Neural cell (in vitro differentiated cells): ENCODE results near the gene ENDOV. TPM values are rescaled to one million over a fixed set of nuclear protein-coding genes. Genes with fewer than 3 reads are reported as not detected.

ENCODE experiments used
- H2AFZ ChIP-seq: fragments of 200-600, 300-800 bp; sonication (generic), shearing (Covaris generic); 2 replicates; pipeline ENCODE4 v1.6.0; 2014; ENCODE audit warnings: low read depth, mild to moderate bottlenecking, antibody characterized with exemption, low read length, moderate library complexity
- H3F3A ChIP-seq: fragments of 200-600 bp; shearing (Covaris generic); 2 replicates; pipeline ENCODE4 v1.6.1; 2016; ENCODE audit warnings: mild to moderate bottlenecking, moderate library complexity, mixed read lengths, antibody characterized with exemption, low read length; ENCODE audit not compliant: insufficient read depth, poor library complexity, severe bottlenecking
- H3K27ac ChIP-seq: fragments of 200-600, 300-800 bp; sonication (generic), shearing (Covaris generic); 2 replicates; pipeline ENCODE4 v1.5.1; 2014; ENCODE audit warnings: mild to moderate bottlenecking, low read length, moderate library complexity
- H3K27me3 ChIP-seq: fragments of 300-800, 200-600 bp; sonication (generic), shearing (Covaris generic); 2 replicates; pipeline ENCODE4 v1.6.0; 2014; ENCODE audit warnings: mild to moderate bottlenecking, low read depth, low read length, moderate library complexity; ENCODE audit not compliant: insufficient read depth
- H3K36me3 ChIP-seq: fragments of 300-800, 200-600 bp; sonication (generic), shearing (Covaris generic); 2 replicates; pipeline ENCODE4 v1.5.1; 2014; ENCODE audit warnings: mild to moderate bottlenecking, antibody characterized with exemption, low read length, moderate library complexity; ENCODE audit not compliant: insufficient read depth
- H3K4me2 ChIP-seq: fragments of 300-800, 200-600 bp; sonication (generic), shearing (Covaris generic); 2 replicates; pipeline ENCODE4 v1.6.0; 2014; ENCODE audit warnings: mild to moderate bottlenecking, low read length
- H3K4me3 ChIP-seq: fragments of 300-800, 200-600 bp; sonication (generic), shearing (Covaris generic); 2 replicates; pipeline ENCODE4 v1.5.1; 2014; ENCODE audit warnings: mild to moderate bottlenecking, low read length, moderate library complexity
- H3K79me2 ChIP-seq: fragments of 200-600 bp; shearing (Covaris generic); replicated peaks from 2 replicates; pipeline ENCODE4 v1.6.0; 2014; ENCODE audit warnings: mild to moderate bottlenecking, low read length, moderate library complexity; ENCODE audit not compliant: insufficient read depth
- H3K9ac ChIP-seq: fragments of 300-800, 200-600 bp; sonication (generic), shearing (Covaris generic); 2 replicates; pipeline ENCODE4 v1.6.1; 2016; ENCODE audit warnings: mild to moderate bottlenecking, low read length, mixed read lengths
- H3K9me2 ChIP-seq: fragments of 200-600 bp; shearing (Covaris generic); 2 replicates; pipeline ENCODE4 v1.6.1; 2016; ENCODE audit warnings: mild to moderate bottlenecking, low read length, mixed read lengths; ENCODE audit not compliant: insufficient read depth
- H3K9me3 ChIP-seq: fragments of 200-600, 300-800 bp; sonication (generic), shearing (Covaris generic); 2 replicates; pipeline ENCODE4 v1.6.1; 2016; ENCODE audit warnings: mild to moderate bottlenecking, mixed run types, low read length, moderate library complexity, mixed read lengths
- H4K20me1 ChIP-seq: fragments of 200-600 bp; shearing (Covaris generic); 2 replicates; pipeline ENCODE4 v1.6.1; 2016; ENCODE audit warnings: mild to moderate bottlenecking, mixed run types; ENCODE audit not compliant: insufficient read depth
- CTCF ChIP-seq: fragments of 450-650 bp; IDR thresholded peaks from 2 replicates; pipeline ENCODE4 v1.5.1; 2014; ENCODE audit warnings: antibody characterized with exemption, mild to moderate bottlenecking, moderate library complexity; ENCODE audit not compliant: poor library complexity, severe bottlenecking
- EP300 ChIP-seq: fragments of 450-650 bp; conservative IDR thresholded peaks from 2 replicates; pipeline ENCODE4 v1.6.1; 2014; ENCODE audit warnings: antibody characterized with exemption, mild to moderate bottlenecking, moderate library complexity; ENCODE audit not compliant: poor library complexity, severe bottlenecking
- EZH2 ChIP-seq: fragments of 200-600, 300-800 bp; shearing (Covaris generic), sonication (generic); IDR thresholded peaks from 2 replicates; pipeline ENCODE4 v1.6.1; 2014; ENCODE audit warnings: antibody characterized with exemption, low read length, borderline replicate concordance, mild to moderate bottlenecking; ENCODE audit not compliant: insufficient read depth, poor library complexity, severe bottlenecking
- MXI1 ChIP-seq: fragments of 450-650 bp; conservative IDR thresholded peaks from 2 replicates; pipeline ENCODE4 v1.6.1; 2014; ENCODE audit warnings: antibody characterized with exemption, mild to moderate bottlenecking; ENCODE audit not compliant: poor library complexity, severe bottlenecking
- POLR2AphosphoS5 ChIP-seq: IDR thresholded peaks from 2 replicates; pipeline ENCODE4 v1.6.1; 2012
- RAD21 ChIP-seq: fragments of 450-650 bp; conservative IDR thresholded peaks from 2 replicates; pipeline ENCODE4 v1.6.1; 2014; ENCODE audit warnings: antibody characterized with exemption, mild to moderate bottlenecking, moderate library complexity
- REST ChIP-seq: IDR thresholded peaks from 2 replicates; pipeline ENCODE4 v1.6.1; 2012; ENCODE audit warnings: borderline replicate concordance
- SMC3 ChIP-seq: fragments of 450-650 bp; conservative IDR thresholded peaks from 2 replicates; pipeline ENCODE4 v1.6.1; 2014; ENCODE audit warnings: antibody characterized with exemption, mild to moderate bottlenecking, moderate library complexity; ENCODE audit not compliant: poor library complexity
- TAF1 ChIP-seq: IDR thresholded peaks from 2 replicates; pipeline ENCODE4 v1.6.1; 2012; ENCODE audit warnings: low read depth
- polyA plus RNA-seq: library from polyadenylated mRNA; depleted of rRNA; stranded (reverse); fragments of >200 nt; gene quantifications from 2 replicates; pipeline ENCODE4 v1.2.3, GENCODE V29; 2014

Gene ENDOV
- polyA plus RNA-seq, 1 donor from 2014 or later, result 31.2 TPM

- H3K36me3 ChIP-seq, result no peaks in the 10 kb centered on the region
Measured at GRCh38 chr17:80386341-80386740, 28.6 kb upstream of the ENDOV start.

GRCh38 chr17:80387071-80387470 lies 27.9 kb upstream of the ENDOV start:
- Histone ChIP-seq H3K9me3 (no peaks in the 10 kb centered on the region), H3K79me2 (no peaks in the 10 kb centered on the region), H3K27me3 (no peaks in the 10 kb centered on the region), H3K4me3 (no peak overlapping the region), H3K27ac (no peak overlapping the region), H3K4me2 (no peak overlapping the region), H3K9ac (no peak overlapping the region), H3K36me3 (no peaks in the 10 kb centered on the region), H3K9me2 (no peaks in the 10 kb centered on the region), H2AFZ (no peak overlapping the region), H3F3A (no peaks in the 10 kb centered on the region), H4K20me1 (no peaks in the 10 kb centered on the region)
- no peak for TF ChIP-seq RAD21
- no peak for TF ChIP-seq CTCF

More at GRCh38 chr17:80386341-80386740, 28.6 kb upstream of the ENDOV start:
- Histone ChIP-seq H4K20me1 (no peaks in the 10 kb centered on the region), H3K9me3 (no peaks in the 10 kb centered on the region), H3K79me2 (no peaks in the 10 kb centered on the region), H3K4me2 (no peak overlapping the region), H3K27ac (no peak overlapping the region), H3F3A (no peaks in the 10 kb centered on the region), H3K9ac (no peak overlapping the region), H3K27me3 (no peaks in the 10 kb centered on the region), H3K9me2 (no peaks in the 10 kb centered on the region), H2AFZ (no peak overlapping the region), H3K4me3 (no peak overlapping the region)
- TF ChIP-seq POLR2AphosphoS5 (no peak), EZH2 (no peak), MXI1 (no peak), REST (no peak), TAF1 (no peak), EP300 (no peak), SMC3 (no peak), RAD21 (no peak), CTCF (no peak)
